ENCODE measurements around the gene CDIP1.

- TF ChIP-seq, protein P1, sequence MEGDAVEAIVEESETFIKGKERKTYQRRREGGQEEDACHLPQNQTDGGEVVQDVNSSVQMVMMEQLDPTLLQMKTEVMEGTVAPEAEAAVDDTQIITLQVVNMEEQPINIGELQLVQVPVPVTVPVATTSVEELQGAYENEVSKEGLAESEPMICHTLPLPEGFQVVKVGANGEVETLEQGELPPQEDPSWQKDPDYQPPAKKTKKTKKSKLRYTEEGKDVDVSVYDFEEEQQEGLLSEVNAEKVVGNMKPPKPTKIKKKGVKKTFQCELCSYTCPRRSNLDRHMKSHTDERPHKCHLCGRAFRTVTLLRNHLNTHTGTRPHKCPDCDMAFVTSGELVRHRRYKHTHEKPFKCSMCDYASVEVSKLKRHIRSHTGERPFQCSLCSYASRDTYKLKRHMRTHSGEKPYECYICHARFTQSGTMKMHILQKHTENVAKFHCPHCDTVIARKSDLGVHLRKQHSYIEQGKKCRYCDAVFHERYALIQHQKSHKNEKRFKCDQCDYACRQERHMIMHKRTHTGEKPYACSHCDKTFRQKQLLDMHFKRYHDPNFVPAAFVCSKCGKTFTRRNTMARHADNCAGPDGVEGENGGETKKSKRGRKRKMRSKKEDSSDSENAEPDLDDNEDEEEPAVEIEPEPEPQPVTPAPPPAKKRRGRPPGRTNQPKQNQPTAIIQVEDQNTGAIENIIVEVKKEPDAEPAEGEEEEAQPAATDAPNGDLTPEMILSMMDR (IDR thresholded peaks at IDR 0.05; ENCODE audit: low read depth, low read length, poor library complexity, severe bottlenecking) = no peak
- no peak for TF ChIP-seq EZH2phosphoT487 (IDR thresholded peaks at IDR 0.05; ENCODE audit: borderline replicate concordance, low read length)
Observed at GRCh38 chr16:4538350-4539235, at the start of gene CDIP1.

Data from DOHH2 (cell line).